ENCODE data around the gene UBE2O. TPM values are rescaled to one million over a fixed set of nuclear protein-coding genes. Genes with fewer than 3 reads are reported as not detected.

The UBE2O gene
- total RNA-seq, 1 experiment from 2014 or later = 68.9 TPM

GRCh38 chr17:76451506-76451905, 1.4 kb downstream of the UBE2O start (continued):
- TF ChIP-seq ZNF281 (CRISPR knock-in tag; IDR thresholded peaks at IDR 0.05) = no peak
- no peak for TF ChIP-seq NFYB (CRISPR knock-in tag; conservative IDR thresholded peaks at IDR 0.05; ENCODE audit: low read depth)
- no peak for TF ChIP-seq IRF2 (CRISPR knock-in tag; IDR thresholded peaks at IDR 0.05; ENCODE audit: borderline replicate concordance, low read depth)
- no peak for TF ChIP-seq ZNF263 (CRISPR knock-in tag; IDR thresholded peaks at IDR 0.05; ENCODE audit: low read depth)
- no peak for TF ChIP-seq AR (CRISPR knock-in tag; IDR thresholded peaks at IDR 0.05)
- TF ChIP-seq, protein P1, sequence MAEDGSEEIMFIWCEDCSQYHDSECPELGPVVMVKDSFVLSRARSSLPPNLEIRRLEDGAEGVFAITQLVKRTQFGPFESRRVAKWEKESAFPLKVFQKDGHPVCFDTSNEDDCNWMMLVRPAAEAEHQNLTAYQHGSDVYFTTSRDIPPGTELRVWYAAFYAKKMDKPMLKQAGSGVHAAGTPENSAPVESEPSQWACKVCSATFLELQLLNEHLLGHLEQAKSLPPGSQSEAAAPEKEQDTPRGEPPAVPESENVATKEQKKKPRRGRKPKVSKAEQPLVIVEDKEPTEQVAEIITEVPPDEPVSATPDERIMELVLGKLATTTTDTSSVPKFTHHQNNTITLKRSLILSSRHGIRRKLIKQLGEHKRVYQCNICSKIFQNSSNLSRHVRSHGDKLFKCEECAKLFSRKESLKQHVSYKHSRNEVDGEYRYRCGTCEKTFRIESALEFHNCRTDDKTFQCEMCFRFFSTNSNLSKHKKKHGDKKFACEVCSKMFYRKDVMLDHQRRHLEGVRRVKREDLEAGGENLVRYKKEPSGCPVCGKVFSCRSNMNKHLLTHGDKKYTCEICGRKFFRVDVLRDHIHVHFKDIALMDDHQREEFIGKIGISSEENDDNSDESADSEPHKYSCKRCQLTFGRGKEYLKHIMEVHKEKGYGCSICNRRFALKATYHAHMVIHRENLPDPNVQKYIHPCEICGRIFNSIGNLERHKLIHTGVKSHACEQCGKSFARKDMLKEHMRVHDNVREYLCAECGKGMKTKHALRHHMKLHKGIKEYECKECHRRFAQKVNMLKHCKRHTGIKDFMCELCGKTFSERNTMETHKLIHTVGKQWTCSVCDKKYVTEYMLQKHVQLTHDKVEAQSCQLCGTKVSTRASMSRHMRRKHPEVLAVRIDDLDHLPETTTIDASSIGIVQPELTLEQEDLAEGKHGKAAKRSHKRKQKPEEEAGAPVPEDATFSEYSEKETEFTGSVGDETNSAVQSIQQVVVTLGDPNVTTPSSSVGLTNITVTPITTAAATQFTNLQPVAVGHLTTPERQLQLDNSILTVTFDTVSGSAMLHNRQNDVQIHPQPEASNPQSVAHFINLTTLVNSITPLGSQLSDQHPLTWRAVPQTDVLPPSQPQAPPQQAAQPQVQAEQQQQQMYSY (CRISPR knock-in tag; IDR thresholded peaks at IDR 0.05) = no peak
- TF ChIP-seq NFATC4 (CRISPR knock-in tag; IDR thresholded peaks at IDR 0.05) = no peak

DNA sequence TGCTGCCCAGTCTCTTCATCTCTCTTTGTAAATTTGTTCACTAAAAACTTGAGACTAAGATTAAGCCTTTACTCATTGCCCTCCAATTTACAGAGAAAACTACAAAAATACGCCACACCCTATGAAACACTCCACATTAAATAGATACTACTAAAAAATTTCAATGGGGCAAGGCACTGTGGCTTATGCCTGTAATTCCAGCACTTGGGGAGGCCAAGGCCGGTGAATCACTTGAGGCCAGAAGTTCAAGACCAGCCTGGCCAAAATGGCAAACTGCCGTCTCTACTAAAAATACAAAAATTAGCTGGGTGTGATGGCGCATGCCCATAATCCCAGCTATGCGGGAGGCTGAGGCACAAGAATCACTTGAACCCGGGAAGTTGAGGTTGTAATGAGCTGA, 3.8 kb downstream of the UBE2O start:
- Mint-ChIP-seq H3K4me1 (peaks cover 72% of the 10 kb centered on the region), H3K27me3 (ENCODE audit: low read depth) (no peaks in the 10 kb centered on the region), H3K4me3 (no peak overlapping the region), H3K36me3 (no peaks in the 10 kb centered on the region), H3K9me3 (peaks cover 4% of the 10 kb centered on the region), H3K27ac (peak overlapping the region; percentile 50; the same call in 1 of the 2 replicates)
- ATAC-seq = no peak
- no peak for TF ChIP-seq ZNF423 (CRISPR knock-in tag; IDR thresholded peaks at IDR 0.05)
- no peak for DNase-seq (ENCODE audit: low spot score)
- POLR2A ChIA-PET = no interaction called here
- CTCF ChIA-PET = interaction anchor here (0.9 to 1.9 kb wide), 4 partner anchors 9 to 76 kb away, joined by 3 to 6 read pairs (median 4); no protein-coding TSS in a partner anchor

DNA sequence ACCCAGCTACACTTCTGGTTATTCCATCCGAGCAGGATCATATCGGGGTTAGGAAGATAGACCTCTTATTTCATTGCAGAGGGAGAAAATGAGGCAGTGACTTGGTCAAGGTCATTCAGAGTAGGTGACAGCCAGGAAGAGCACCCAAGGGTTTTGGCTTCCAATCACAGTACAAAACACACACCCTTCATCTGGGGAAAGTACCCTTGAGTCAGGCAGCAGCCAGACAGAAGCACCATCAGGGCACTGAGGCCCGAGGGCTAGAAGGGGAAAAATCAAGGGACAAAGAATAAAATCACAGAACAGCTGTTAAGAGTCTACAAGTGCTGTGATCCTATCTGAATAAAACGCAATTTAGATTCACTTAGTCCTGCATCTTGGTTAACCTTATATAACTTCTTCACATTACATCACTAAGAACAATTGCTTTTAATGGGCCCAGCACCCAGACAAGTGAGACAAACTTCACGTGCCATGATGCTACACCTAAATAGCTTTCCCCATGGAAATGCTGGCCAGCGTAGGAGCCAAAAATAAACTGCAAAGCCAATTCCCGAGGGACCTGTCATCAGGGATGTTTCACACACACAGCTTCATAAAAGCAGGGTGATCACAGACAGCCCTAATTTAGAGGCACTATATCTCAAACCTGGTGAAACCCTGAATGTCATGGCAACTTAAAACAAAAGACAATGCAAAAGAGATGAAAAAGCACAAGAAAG, 4.9 kb downstream of the UBE2O start:
- ATAC-seq (no peak), DNase-seq (ENCODE audit: low spot score) (no peak)
- H3K36me3 Mint-ChIP-seq = no peaks in the 10 kb centered on the region
- ChIA-PET POLR2A (interaction anchor here (0.6 kb wide), 1 partner anchor 467 kb away, joined by 4 read pairs; no protein-coding TSS in a partner anchor), CTCF (interaction anchor here (0.9 to 1.9 kb wide), 4 partner anchors 10 to 75 kb away, joined by 3 to 6 read pairs (median 4); no protein-coding TSS in a partner anchor)
- H3K9me3 Mint-ChIP-seq = no peaks in the 10 kb centered on the region
- H3K4me1 Mint-ChIP-seq = peaks cover 82% of the 10 kb centered on the region
- no peaks in the 10 kb centered on the region for H3K27me3 Mint-ChIP-seq (ENCODE audit: low read depth)
- H3K27ac Mint-ChIP-seq = peak overlapping the region; percentile 86; the same call in 1 of the 2 replicates
- H3K4me3 Mint-ChIP-seq = no peak overlapping the region
- TF ChIP-seq, protein P2, sequence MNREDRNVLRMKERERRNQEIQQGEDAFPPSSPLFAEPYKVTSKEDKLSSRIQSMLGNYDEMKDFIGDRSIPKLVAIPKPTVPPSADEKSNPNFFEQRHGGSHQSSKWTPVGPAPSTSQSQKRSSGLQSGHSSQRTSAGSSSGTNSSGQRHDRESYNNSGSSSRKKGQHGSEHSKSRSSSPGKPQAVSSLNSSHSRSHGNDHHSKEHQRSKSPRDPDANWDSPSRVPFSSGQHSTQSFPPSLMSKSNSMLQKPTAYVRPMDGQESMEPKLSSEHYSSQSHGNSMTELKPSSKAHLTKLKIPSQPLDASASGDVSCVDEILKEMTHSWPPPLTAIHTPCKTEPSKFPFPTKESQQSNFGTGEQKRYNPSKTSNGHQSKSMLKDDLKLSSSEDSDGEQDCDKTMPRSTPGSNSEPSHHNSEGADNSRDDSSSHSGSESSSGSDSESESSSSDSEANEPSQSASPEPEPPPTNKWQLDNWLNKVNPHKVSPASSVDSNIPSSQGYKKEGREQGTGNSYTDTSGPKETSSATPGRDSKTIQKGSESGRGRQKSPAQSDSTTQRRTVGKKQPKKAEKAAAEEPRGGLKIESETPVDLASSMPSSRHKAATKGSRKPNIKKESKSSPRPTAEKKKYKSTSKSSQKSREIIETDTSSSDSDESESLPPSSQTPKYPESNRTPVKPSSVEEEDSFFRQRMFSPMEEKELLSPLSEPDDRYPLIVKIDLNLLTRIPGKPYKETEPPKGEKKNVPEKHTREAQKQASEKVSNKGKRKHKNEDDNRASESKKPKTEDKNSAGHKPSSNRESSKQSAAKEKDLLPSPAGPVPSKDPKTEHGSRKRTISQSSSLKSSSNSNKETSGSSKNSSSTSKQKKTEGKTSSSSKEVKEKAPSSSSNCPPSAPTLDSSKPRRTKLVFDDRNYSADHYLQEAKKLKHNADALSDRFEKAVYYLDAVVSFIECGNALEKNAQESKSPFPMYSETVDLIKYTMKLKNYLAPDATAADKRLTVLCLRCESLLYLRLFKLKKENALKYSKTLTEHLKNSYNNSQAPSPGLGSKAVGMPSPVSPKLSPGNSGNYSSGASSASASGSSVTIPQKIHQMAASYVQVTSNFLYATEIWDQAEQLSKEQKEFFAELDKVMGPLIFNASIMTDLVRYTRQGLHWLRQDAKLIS (CRISPR knock-in tag; IDR thresholded peaks at IDR 0.05; ENCODE audit: borderline replicate concordance) = no peak
- TF ChIP-seq PRRX2 (CRISPR knock-in tag; IDR thresholded peaks at IDR 0.05) (no peak), NR3C1 (CRISPR knock-in tag; conservative IDR thresholded peaks at IDR 0.05; ENCODE audit: low read depth) (no peak)
- TF ChIP-seq, protein P3, sequence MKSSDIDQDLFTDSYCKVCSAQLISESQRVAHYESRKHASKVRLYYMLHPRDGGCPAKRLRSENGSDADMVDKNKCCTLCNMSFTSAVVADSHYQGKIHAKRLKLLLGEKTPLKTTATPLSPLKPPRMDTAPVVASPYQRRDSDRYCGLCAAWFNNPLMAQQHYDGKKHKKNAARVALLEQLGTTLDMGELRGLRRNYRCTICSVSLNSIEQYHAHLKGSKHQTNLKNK (CRISPR knock-in tag; IDR thresholded peaks at IDR 0.05) = no peak
